Retina (tissue), 1 donor: Measurements from ENCODE around the gene DNASE1L3.
"Not testable (repeated sequence)": the region's sequence is repeated elsewhere in the genome, so short reads cannot be mapped to it uniquely, and the experiment has no call there.

Experiments
- DNase-seq: peaks from one replicate; pipeline ENCODE4 v3.0.0-alpha.2; 2016

Gene DNASE1L3, protein sequence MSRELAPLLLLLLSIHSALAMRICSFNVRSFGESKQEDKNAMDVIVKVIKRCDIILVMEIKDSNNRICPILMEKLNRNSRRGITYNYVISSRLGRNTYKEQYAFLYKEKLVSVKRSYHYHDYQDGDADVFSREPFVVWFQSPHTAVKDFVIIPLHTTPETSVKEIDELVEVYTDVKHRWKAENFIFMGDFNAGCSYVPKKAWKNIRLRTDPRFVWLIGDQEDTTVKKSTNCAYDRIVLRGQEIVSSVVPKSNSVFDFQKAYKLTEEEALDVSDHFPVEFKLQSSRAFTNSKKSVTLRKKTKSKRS

GRCh38 chr3:58210761-58211460 is at the start of gene DNASE1L3:
Gene DNASE1L3, minus strand, starts transcription at chr3:58210972. Its CDS starts 66 bp downstream, at chr3:58210906.
- no peak for DNase-seq

- peak; percentile 29 for DNase-seq
These were observed 49.5 kb upstream of the DNASE1L3 start for GRCh38 chr3:58260261-58260731.

DNA sequence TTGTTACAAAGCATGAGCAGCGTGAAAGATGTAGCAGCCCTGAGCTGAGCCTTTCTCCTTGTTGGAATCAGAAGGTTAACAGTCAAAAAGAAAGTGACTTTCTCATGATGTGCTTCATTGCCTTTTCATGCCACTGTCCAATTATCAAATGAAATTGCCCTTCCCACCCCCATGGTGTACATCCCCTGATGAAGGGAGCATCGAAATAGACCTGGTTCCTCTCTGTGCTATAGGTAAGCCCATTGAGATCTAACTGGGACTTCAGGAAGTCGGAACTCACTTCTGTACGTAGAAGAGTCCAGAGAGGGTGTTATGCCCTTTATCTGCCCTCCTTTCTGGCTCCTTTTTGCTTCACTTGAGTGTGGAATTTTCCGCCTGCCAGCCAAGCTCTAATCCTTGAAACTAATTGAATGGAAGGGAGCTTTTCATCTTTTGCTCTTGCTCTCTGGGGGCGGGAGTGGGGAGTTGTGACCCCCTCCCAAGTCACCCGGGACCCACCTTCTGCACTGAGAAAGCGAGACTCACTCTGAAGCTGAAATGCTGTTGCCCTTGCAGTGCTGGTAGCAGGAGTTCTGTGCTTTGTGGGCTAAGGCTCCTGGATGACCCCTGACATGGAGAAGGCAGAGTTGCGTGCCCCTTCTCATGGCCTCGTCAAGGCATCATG is 47.8 kb upstream of the DNASE1L3 start:
- DNase-seq, result peak; percentile 30

DNA sequence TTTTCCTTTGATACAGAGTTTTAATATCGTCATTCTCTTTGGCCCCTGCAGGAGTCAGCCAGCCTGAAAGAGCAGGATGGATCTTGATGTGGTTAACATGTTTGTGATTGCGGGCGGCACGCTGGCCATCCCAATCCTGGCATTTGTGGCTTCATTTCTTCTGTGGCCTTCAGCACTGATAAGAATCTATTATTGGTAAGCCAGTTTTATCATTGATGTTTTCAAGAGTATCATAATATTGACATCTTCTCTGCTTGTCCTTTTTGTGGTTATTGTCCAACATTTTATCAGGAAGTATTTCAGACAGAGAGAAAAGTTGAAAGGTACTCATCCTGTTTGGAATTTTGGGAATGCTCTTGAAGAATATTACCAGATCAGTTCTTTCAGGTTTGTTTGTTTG is 45.7 kb upstream of the DNASE1L3 start:
- DNase-seq, result no peak

GRCh38 chr3:58256061-58256460 is 45.3 kb upstream of the DNASE1L3 start:
- DNase-seq, result no peak

DNA sequence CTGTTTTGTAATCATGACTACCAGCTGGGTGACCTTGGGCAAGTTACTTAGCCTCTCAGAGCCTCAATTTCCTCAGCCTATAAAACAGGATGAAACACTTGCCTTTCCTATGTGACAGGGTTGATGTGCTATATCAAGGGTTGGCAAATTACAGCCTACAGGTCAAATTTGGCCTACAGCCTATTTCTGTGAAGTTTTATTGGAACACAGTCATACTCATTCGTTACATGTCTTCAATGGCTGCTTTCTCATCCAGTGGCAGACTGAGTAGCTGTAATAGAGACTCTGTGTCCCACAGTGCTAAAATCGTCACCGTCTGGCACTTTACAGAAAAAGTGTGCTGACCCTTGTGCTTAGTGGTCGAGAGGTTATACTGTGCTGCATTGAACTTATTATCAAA is 43.4 kb upstream of the DNASE1L3 start:
- no peak for DNase-seq

GRCh38 chr3:58251631-58252035 is 40.9 kb upstream of the DNASE1L3 start:
- no peak for DNase-seq

DNA sequence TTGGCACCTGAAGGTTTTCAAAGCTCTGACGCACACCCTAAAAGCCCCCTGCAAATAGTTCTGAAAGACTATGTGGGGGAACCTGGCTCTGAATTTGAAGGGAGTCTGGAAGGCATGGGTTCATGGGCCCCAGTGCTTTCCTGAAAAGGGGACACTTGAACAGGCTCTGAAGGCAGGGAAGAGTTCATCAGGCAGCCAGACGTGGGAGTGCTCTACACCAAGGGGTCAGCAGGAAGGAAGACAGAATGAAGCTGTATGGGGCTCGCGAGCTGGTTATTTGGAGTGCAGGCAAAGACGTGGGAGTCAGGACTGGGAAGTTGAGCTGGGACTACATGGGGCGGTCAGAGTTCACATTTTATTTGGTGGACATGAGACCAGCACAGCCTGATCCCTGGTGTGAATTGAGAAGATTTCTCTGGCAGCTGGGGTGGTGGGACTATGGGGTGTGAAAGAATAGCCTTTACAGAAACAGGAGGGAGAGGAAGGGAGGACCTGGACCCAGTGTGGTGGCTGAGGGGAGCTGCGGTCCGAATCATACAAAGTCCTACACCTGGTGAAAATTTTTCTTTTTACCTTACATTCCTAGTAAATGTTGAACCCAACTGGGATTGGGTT is 39.4 kb upstream of the DNASE1L3 start:
- DNase-seq, result no peak

GRCh38 chr3:58249358-58250092 is 38.8 kb upstream of the DNASE1L3 start:
- DNase-seq, result peak; percentile 38

GRCh38 chr3:58246148-58247047 is 35.6 kb upstream of the DNASE1L3 start:
- DNase-seq, result no peak

DNA sequence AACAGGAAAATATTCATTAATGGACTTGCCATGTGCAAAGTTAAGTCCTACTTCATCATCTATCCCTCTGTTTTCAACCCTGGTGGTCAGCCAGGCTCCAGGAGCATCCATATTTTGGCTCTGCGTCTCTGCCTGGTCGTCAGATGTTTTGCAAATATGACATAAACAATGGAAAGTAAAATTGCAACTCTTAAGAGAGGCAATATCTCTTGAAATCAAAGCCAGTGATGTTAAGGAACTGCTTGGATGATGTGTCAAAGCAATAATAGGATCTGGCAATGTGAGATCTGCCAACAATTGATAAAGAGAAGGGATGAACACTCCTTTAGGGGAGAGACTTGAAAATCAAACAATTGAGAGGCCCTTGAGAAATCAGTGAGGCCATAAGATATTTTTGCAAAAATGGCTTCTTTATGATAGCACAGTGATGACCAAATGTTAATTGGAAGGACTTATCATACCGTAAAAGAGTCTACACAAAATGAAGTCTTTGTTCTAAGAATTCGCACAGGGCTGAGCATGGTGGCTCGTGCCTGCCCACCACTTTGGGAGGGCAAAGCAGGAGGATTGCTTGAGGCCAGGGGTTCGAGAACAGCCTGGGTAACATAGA is 33.3 kb upstream of the DNASE1L3 start:
- DNase-seq, result no peak

DNA sequence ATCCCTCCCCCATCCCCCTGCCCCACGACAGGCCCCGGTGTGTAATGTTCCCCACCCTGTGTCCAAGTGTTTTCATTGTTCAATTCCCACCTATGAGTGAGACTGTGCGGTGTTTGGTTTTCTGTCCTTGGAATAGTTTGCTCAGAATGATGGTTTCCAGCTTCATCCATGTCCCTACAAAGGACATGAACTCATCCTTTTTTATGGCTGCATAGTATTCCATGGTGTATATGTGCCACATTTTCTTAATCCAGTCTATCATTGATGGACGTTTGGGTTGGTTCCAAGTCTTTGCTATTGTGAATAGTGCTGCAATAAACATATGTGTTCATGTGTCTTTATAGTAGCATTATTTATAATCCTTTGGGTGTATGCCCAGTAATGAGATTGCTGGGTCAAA is 32.1 kb upstream of the DNASE1L3 start:
- DNase-seq, result not testable (repeated sequence)

DNA sequence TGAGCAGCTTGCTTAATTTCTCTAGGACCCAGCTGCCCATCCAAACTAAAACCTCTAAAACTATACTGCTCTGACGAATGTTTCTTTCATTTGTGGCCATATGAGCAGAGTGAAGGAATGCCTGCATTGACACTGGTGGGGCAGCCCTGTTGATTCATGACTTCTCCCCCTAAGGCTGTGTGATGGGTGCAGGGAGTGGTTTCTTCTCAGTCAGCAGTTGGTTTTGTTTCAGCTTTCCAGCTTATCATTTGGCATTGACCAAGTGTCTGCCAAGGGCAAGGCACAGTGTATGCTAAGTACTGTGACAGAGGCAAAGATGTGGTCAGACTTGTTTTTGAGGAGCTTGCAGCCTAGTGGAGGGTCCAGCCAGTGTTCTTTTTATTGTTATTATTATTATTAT is 31.6 kb upstream of the DNASE1L3 start:
- DNase-seq, result no peak

DNA sequence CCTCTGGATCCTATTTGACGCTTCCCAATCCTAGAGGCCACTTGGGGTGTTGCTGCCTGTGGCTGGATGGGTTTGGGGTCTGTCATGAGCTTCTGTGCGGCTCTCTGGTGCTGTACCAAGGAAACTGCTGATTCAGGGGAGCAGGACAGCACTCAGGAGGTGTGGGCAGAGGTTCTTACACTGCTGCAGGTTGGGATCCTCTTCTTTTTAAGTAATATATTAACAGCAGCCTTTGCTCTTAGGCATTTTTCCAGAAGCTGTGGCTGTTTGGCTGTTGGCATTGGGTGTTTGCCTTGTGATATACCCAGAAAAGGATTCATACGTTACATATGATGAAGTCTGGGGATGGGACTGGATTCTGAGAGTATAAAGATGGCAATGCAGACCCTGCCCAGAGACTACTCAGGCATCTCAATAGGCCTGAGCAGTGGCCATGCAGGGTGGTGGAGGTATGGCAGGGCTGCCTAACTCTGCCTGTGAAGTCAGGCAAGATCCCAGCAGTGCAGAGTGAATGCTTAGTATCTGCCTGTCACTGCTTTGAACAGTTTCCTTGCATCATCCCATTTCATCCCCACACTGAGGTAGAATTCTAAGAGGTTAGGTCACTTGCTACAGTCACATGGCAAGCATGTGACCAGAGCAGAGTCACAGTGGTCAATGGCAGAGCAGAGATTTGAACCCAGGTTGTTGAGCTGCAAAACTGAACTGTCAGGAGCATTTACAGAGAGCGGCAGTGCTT is 30.7 kb upstream of the DNASE1L3 start:
- no peak for DNase-seq

- no peak for DNase-seq
These were observed 28.1 kb upstream of the DNASE1L3 start for GRCh38 chr3:58238830-58239229.

DNA sequence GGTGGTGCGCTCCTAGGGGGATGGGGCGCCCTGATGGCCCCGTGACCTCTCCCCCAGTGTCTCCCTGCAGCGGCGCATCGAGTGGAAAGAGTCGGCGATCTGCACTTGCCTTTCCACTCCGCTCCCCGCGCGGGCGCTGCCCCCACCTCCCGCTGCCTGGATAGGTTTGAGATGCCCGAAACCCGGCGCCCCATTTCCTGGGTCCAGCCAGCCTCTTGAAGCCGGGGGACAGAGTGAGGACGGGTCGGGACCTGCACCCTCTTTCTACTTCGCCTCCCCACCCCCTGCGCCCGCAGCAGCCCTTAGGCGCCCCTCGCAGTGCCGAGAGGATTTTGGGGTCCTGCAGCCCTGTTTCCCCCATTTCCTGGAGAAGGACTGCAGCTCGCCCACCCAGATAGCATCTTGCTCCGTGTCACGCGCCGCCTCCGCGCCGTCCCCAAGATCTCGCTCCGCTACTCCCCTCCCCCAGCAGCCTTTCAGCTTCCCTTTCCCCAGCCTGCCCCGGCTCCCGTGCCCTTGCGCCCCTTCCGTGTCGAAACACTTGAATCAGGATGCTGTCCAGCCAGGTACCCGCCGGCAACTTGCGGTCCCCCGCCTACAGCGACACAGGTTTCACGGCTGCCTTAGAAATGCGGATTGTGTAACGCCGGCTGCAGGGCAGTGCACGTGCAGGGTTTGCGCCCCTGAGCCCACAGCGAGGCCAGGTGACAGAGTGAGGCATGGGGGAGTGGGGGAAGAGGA is 27.3 kb upstream of the DNASE1L3 start:
- DNase-seq, result peak; percentile 72

DNA sequence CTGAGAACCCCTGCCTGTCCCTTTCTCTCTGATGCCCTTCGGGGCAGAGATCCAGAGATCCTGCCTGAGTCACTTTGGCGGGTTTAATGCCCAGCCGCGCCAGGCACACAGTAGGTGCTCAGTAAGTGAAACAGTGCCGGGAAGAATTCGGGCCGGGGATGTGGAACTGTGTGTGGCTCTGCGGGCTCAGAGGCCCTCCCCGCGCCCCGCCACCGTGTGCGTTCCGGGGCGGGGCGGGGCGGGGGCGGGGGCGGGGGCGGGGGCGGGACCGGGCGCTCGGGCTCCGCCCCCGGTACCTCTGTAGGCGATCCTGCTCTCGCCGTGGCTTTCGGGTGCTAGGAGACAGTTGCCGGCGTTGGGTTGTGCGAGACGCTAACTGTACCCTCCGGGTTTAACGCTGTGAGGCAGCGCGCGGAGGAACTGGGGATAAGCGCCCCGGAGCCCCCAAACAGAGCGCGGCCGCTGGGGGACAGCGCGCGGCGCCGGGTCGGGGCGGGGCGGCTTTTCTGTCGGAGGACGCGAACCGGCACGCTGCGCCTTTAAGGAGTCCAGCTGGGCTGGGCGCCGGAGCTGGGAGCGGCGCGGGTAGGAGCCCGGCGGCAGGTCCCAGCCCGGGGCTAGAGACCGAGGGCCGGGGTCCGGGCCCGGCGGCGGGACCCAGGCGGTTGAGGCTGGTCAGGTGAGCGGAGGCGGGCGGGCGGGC is 26.6 kb upstream of the DNASE1L3 start, which contains the start of gene ABHD6:
Gene ABHD6 (plus strand): TSS at position 555 of the 703 bp plus-strand sequence. CDS start 18,795 bp downstream, outside the sequence.
- peak; percentile 97 for DNase-seq

GRCh38 chr3:58236527-58237237 is 25.9 kb upstream of the DNASE1L3 start:
- DNase-seq, result no peak
